ENCODE data around the gene CSRP1.

The CSRP1 gene

GRCh38 chr1:201465698-201466290 lies 41.1 kb downstream of the CSRP1 start:
- Mint-ChIP-seq H3K4me3 (no peak overlapping the region), H3K27me3 (peaks cover 44% of the 10 kb centered on the region), H3K27ac (no peak overlapping the region), H3K9me3 (no peaks in the 10 kb centered on the region), H3K4me1 (peaks cover 26% of the 10 kb centered on the region), H3K36me3 (peaks cover 12% of the 10 kb centered on the region)
- no peak for DNase-seq
- CTCF ChIA-PET = interaction anchor here (0.6 to 1.5 kb wide), 4 partner anchors 16 to 47 kb away, joined by 3 to 7 read pairs (median 4); no protein-coding TSS in a partner anchor

- Mint-ChIP-seq H3K9me3 (no peaks in the 10 kb centered on the region), H3K27me3 (peaks cover 30% of the 10 kb centered on the region), H3K27ac (no peak overlapping the region), H3K36me3 (peaks cover 10% of the 10 kb centered on the region), H3K4me3 (no peak overlapping the region), H3K4me1 (peaks cover 9% of the 10 kb centered on the region)
- CTCF ChIA-PET = interaction anchor here (1.2 to 3.5 kb wide), 2 partner anchors 19 to 50 kb away, joined by 4 to 10 read pairs; no protein-coding TSS in a partner anchor
- DNase-seq = no peak
Measured at GRCh38 chr1:201463071-201463552, 43.8 kb downstream of the CSRP1 start.

- H3K4me3 Mint-ChIP-seq = no peak overlapping the region
- no peak for DNase-seq
- peaks cover 34% of the 10 kb centered on the region for H3K27me3 Mint-ChIP-seq
- H3K36me3 Mint-ChIP-seq = peaks cover 7% of the 10 kb centered on the region
- no peaks in the 10 kb centered on the region for H3K4me1 Mint-ChIP-seq
- H3K27ac Mint-ChIP-seq = no peak overlapping the region
- no peaks in the 10 kb centered on the region for H3K9me3 Mint-ChIP-seq
- CTCF ChIA-PET = interaction anchor here (0.8 to 3.5 kb wide), 2 partner anchors 14 to 51 kb away, joined by 4 to 10 read pairs; no protein-coding TSS in a partner anchor
Measured at GRCh38 chr1:201461645-201462441, 45.1 kb downstream of the CSRP1 start.

GRCh38 chr1:201460814-201461644 lies 45.9 kb downstream of the CSRP1 start:
- H3K4me1 Mint-ChIP-seq = no peaks in the 10 kb centered on the region
- CTCF ChIA-PET = interaction anchor here (1.0 to 3.5 kb wide), 3 partner anchors 13 to 52 kb away, joined by 3 to 10 read pairs (median 7); no protein-coding TSS in a partner anchor
- peaks cover 7% of the 10 kb centered on the region for H3K36me3 Mint-ChIP-seq
- no peak overlapping the region for H3K27ac Mint-ChIP-seq
- DNase-seq = no peak
- peaks cover 39% of the 10 kb centered on the region for H3K27me3 Mint-ChIP-seq
- no peaks in the 10 kb centered on the region for H3K9me3 Mint-ChIP-seq
- H3K4me3 Mint-ChIP-seq = no peak overlapping the region

- CTCF ChIA-PET = interaction anchor here (1.0 to 3.5 kb wide), 3 partner anchors 11 to 53 kb away, joined by 3 to 10 read pairs (median 7); no protein-coding TSS in a partner anchor
- no peak for DNase-seq
- H3K27ac Mint-ChIP-seq = no peak overlapping the region
Measured at GRCh38 chr1:201459775-201460174, 47.1 kb downstream of the CSRP1 start.

GRCh38 chr1:201459052-201459451 lies 47.9 kb downstream of the CSRP1 start:
- H3K27me3 Mint-ChIP-seq = peaks cover 49% of the 10 kb centered on the region
- no peak for DNase-seq
- H3K4me1 Mint-ChIP-seq = peaks cover 5% of the 10 kb centered on the region
- no peaks in the 10 kb centered on the region for H3K9me3 Mint-ChIP-seq
- no peak overlapping the region for H3K4me3 Mint-ChIP-seq
- CTCF ChIA-PET = no interaction called here
- H3K27ac Mint-ChIP-seq = no peak overlapping the region
- H3K36me3 Mint-ChIP-seq = no peaks in the 10 kb centered on the region

More at GRCh38 chr1:201459775-201460174, 47.1 kb downstream of the CSRP1 start:
- Mint-ChIP-seq H3K4me1 (no peaks in the 10 kb centered on the region), H3K4me3 (no peak overlapping the region), H3K36me3 (peaks cover 2% of the 10 kb centered on the region), H3K27me3 (peaks cover 49% of the 10 kb centered on the region), H3K9me3 (no peaks in the 10 kb centered on the region)

GRCh38 chr1:201457508-201457960 lies 49.4 kb downstream of the CSRP1 start:
- H3K4me1 Mint-ChIP-seq = peaks cover 18% of the 10 kb centered on the region
- H3K27me3 Mint-ChIP-seq = peaks cover 44% of the 10 kb centered on the region
- no peaks in the 10 kb centered on the region for H3K36me3 Mint-ChIP-seq
- no peaks in the 10 kb centered on the region for H3K9me3 Mint-ChIP-seq
- H3K27ac Mint-ChIP-seq = no peak overlapping the region
- no peak overlapping the region for H3K4me3 Mint-ChIP-seq
- DNase-seq = no peak
- CTCF ChIA-PET = interaction anchor here (0.9 to 2.4 kb wide), 2 partner anchors 9 to 22 kb away, joined by 3 to 10 read pairs; no protein-coding TSS in a partner anchor

- Mint-ChIP-seq H3K27me3 (peaks cover 46% of the 10 kb centered on the region), H3K9me3 (no peaks in the 10 kb centered on the region), H3K36me3 (no peaks in the 10 kb centered on the region), H3K27ac (no peak overlapping the region), H3K4me1 (peaks cover 20% of the 10 kb centered on the region), H3K4me3 (no peak overlapping the region)
- DNase-seq = no peak
- CTCF ChIA-PET = interaction anchor here (1.2 to 2.4 kb wide), 3 partner anchors 8 to 25 kb away, joined by 3 to 10 read pairs (median 3); partner anchors contain the start of gene PHLDA3
Measured at GRCh38 chr1:201456499-201457309, 50.2 kb downstream of the CSRP1 start.

- H3K9me3 Mint-ChIP-seq = no peaks in the 10 kb centered on the region
- peaks cover 57% of the 10 kb centered on the region for H3K27me3 Mint-ChIP-seq
- H3K4me3 Mint-ChIP-seq = no peak overlapping the region
- H3K36me3 Mint-ChIP-seq = no peaks in the 10 kb centered on the region
- H3K27ac Mint-ChIP-seq = no peak overlapping the region
- CTCF ChIA-PET = interaction anchor here (1.5 to 1.9 kb wide), 2 partner anchors 27 to 58 kb away, joined by 6 to 7 read pairs; no protein-coding TSS in a partner anchor
- no peak for DNase-seq
- peaks cover 32% of the 10 kb centered on the region for H3K4me1 Mint-ChIP-seq
Measured at GRCh38 chr1:201455098-201455497, 51.8 kb downstream of the CSRP1 start.

- no peak for DNase-seq
- no peaks in the 10 kb centered on the region for H3K9me3 Mint-ChIP-seq
- H3K27ac Mint-ChIP-seq = no peak overlapping the region
- H3K27me3 Mint-ChIP-seq = peaks cover 59% of the 10 kb centered on the region
- peaks cover 34% of the 10 kb centered on the region for H3K4me1 Mint-ChIP-seq
- no peaks in the 10 kb centered on the region for H3K36me3 Mint-ChIP-seq
- no peak overlapping the region for H3K4me3 Mint-ChIP-seq
- CTCF ChIA-PET = interaction anchor here (1.5 to 1.9 kb wide), 2 partner anchors 27 to 58 kb away, joined by 6 to 7 read pairs; no protein-coding TSS in a partner anchor
Measured at GRCh38 chr1:201454608-201455007, 52.3 kb downstream of the CSRP1 start.

GRCh38 chr1:201452866-201453265 lies 54.1 kb downstream of the CSRP1 start:
- peaks cover 59% of the 10 kb centered on the region for H3K27me3 Mint-ChIP-seq
- CTCF ChIA-PET = interaction anchor here (1.0 to 1.5 kb wide), 3 partner anchors 16 to 60 kb away, joined by 3 to 7 read pairs (median 4); partner anchors contain the start of gene PHLDA3

GRCh38 chr1:201450721-201451291 lies 56.1 kb downstream of the CSRP1 start:
- peaks cover 47% of the 10 kb centered on the region for H3K27me3 Mint-ChIP-seq

More at GRCh38 chr1:201452866-201453265, 54.1 kb downstream of the CSRP1 start:
- Mint-ChIP-seq H3K36me3 (no peaks in the 10 kb centered on the region), H3K27ac (no peak overlapping the region), H3K4me1 (peaks cover 38% of the 10 kb centered on the region), H3K4me3 (no peak overlapping the region), H3K9me3 (no peaks in the 10 kb centered on the region)
- no peak for DNase-seq

More at GRCh38 chr1:201450721-201451291, 56.1 kb downstream of the CSRP1 start:
- Mint-ChIP-seq H3K4me3 (no peak overlapping the region), H3K27ac (peak overlapping the region; percentile 29), H3K9me3 (no peaks in the 10 kb centered on the region), H3K36me3 (no peaks in the 10 kb centered on the region), H3K4me1 (peaks cover 38% of the 10 kb centered on the region)
- DNase-seq = no peak
- CTCF ChIA-PET = interaction anchor here (0.6 to 7.7 kb wide), 4 partner anchors 15 to 61 kb away, joined by 3 to 156 read pairs (median 62); no protein-coding TSS in a partner anchor
